ENCODE data around the gene GPR55.

The GPR55 gene

DNA sequence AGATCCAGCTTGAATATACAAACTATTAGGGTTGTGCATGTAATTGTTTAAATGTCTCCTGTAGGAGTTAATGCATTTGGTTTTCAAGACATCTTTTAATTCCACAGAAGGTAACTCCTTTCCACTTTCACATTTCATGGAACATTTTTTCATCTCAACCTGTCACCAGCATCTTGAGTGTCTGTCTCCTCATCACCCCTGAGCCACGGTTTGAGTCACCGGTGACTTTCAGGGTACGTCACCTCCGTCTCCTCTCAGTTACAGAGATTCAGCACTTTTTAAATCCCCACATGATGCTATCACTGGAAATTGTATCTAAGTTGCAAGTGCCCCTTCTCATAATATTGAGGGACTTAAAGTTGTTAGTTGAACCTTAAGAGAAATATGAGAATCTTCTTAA lies 25.3 kb downstream of the GPR55 start:
- no peak for DNase-seq

DNA sequence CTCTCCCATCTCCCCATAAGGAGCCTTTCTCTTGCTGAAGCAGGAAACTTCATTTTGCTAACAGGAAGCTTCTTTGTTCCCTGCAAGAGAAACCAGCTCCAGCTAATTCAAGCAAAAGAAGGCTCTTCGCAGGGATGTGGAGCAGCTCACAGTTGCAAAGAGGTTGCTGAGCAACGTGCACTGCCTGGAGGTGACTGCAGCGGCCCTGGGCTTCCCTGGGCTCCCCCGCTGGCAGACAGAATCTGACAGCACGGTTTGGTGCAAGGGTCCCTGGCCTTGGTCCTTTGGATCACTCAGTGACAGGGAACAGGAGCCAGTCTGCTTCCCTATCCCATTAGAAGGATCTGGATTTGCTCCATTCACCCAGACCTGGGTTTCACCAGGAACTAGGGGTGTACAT lies 25.8 kb downstream of the GPR55 start:
- no peak for DNase-seq

- DNase-seq, result no peak
Measured at GRCh38 chr2:230898713-230899091, 26.3 kb downstream of the GPR55 start.

DNA sequence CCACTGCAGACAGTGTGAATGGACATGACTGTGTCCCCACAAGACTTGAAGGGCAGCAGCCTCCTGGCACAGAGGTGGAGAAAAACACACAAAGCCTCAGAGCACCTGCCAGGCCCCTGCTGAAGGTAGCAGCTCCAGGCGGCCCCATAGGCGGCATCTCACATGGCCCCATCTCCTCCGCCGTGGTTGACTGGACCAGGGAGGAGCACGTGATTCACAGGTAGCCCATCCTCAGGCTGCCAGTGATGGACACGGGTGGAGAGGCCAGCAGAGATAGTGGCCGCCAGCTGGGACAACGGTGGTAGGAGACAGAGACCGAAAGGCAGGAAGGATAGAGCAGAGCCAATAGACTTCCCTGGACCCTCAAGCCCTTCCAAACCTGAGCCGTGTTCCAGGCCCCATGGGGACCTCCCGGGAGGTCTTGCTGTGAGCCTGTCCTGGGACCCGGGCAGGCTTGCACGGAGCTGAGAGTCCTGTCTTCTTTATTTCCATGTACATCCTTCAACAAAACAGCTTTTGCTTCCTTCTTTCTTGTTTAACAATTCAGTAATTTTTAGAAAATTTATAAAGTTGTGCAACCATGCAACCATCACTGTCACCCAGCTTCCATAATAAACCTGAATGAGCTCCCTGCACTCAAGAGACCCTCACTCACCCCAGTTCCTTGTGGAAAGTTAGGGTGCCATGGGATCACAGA lies 26.9 kb downstream of the GPR55 start:
- DNase-seq, result no peak

DNA sequence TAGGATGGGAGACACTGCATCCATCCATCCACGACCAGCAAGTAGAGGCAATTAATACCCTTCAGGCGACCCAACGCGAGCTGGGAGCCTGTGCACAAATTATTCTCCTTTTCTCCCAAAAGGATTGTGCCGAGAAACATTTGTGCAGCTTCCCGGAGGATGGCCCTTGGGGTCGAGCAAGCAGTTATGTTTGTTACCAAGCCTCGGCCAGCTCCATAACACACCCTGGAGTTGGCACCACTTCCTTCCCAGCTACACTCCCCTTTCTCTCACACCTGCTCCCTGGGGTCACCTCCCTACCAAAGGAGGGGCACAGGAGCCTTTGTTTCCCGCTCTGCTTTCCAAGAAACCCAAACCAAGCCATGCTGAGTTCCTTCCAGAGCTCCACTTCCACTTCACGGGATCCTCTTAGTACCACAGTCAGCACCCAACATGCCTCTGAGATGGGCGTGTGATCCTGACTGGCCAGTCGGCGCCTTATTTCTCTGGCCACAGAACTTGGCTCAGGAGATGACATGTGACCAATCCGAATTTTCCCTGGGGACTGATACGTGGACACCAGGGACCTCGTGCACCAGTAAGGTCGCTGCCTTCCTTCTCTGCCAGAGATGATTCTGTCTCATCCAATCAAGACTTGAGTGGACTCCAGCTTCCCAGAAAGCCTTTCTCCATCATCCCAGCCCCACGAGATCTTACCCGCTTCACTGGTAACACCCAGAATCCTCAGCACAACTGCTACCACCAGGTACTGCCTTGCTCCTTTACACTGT lies 28.5 kb downstream of the GPR55 start:
- no peak for DNase-seq

GRCh38 chr2:230895536-230896345 lies 29.3 kb downstream of the GPR55 start:
- no peak for DNase-seq

GRCh38 chr2:230893841-230894781 lies 30.9 kb downstream of the GPR55 start:
- DNase-seq, result no peak

DNA sequence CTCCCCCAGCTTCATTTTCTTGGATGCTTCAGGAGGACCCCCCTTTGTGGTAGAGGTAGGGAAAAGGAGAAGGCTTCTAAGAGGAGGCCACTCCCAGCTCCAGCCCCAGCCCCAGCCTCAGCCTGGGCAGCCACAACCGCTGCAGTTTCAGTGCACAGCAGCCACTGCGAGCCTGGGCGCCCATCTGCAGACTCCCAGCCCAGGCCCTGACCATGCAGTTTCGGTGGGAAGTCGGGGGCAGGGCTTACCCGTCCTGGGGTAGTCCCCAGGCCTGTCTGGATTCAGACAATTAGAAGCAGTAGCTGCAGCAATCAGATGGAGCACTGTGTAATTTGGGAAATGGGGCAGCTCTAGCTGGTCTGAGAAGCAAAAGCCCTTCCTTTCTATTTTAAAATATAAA lies 31.7 kb downstream of the GPR55 start:
- DNase-seq, result no peak

DNA sequence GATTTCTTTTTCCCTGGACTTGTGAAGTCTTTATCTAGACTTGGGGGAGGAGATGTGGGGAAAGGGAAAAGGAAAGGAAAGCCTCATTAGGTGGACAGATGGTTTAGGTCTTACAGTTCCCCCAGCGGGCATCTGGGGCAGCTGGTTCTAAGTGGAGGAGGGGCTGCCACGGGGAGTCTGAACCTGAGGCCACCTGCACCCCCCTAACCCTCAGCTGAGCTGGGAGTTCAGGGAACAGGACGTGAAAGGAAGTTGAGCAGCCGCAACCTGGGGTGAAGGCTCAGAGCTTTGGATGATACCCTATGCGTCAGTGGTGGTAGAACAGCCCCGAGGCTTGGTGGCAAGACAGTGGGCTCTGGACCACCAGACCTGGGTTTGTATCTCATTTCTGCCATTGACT lies 33.5 kb downstream of the GPR55 start:
- no peak for DNase-seq

GRCh38 chr2:230891064-230891463 lies 34.0 kb downstream of the GPR55 start:
- DNase-seq, result no peak

- DNase-seq, result no peak
Measured at GRCh38 chr2:230890646-230891045, 34.4 kb downstream of the GPR55 start.

GRCh38 chr2:230889911-230890601 lies 35.0 kb downstream of the GPR55 start:
- DNase-seq, result no peak

GRCh38 chr2:230888824-230889400 lies 36.1 kb downstream of the GPR55 start:
- no peak for DNase-seq

DNA sequence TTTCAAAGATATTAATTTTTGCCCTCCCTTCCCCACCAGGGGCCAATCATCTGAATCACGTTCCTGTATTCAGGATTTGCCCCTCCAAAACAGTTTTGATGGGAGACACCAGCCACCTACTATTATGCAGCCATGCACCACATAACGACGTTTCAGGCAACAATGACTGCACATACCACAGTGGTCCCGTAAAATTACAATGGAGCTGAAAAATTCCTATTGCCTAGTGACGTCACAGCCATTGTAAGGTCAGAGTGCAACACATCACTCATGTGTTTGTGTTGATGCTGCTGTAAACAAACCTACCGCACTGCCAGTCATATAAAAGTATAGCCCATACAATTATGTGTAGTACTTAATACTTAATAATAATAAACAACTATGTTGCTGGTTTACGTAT lies 37.7 kb downstream of the GPR55 start:
- DNase-seq, result no peak

DNA sequence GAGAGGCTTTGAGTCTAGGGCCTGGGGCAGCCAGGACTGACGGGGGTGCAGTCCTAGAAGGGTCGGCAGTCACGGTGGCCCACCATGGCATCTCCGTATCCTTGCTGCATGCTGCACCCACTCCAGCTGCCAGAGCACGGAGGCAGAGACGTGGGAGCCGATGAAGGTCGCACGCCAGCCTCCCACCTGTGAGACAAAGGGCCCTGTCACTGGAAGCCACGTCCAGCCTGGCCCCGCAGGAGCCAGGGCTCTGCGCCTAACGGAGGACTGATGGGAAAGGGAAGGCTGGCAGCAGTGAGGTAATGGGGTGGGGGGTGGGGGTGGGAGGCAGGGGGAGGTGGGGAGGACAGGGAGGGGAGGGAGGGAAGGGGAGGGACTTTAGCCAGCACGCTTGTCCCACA lies 38.4 kb downstream of the GPR55 start:
- DNase-seq, result no peak

DNA sequence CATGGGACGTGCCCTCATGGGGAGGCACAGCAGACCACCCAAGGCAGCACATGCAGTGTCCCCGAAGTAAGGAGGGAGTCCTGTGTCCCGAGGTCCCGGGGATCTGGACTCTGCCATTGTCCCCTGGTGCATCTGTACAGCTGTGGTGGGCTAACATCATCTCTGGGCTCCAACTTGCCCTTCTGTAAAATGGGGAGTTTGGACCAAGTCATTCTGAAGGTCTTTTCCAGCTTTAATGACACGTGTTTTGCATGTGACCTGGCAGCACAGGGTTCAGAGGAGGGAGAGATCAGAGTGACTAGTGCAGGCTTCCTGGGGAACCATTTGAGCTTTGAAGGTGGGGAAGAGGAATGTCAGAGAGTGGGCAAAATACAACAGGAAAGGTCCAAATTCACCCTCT lies 38.8 kb downstream of the GPR55 start:
- no peak for DNase-seq

DNA sequence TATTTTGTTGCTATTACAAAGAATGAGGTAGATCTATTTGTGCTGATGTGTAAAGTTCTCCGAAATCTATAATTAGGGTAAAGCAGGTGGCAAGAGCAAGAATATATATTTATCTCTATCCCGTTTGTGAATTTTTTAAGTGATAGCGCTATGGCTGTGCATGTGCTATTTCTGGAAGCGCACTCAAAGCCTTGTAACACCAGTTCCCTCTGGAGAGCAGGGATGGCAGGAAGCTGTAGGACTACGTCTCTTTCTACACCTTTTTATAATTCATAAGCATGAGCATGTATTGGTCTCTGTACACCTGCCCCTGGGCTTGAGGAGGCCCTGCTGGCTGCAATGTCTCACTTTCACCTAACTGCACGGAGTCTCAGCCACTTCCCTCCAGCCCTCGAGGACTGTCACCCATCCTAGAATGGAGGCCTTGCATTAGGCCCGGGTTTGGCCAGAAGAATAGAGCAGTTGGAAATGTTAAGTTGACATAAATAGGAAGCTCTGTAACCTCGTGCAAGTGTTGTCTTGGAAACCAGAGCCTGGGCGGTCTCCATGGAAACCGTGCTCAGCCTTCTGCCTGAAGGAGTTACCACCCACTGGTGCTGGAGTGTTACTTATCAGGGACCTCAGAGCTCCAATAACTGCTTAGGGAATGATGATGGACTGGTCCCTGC lies 39.4 kb downstream of the GPR55 start:
- DNase-seq, result no peak

GRCh38 chr2:230881840-230882239 lies 43.2 kb downstream of the GPR55 start:
- no peak for DNase-seq

GRCh38 chr2:230879891-230880290 lies 45.2 kb downstream of the GPR55 start:
- no peak for DNase-seq

DNA sequence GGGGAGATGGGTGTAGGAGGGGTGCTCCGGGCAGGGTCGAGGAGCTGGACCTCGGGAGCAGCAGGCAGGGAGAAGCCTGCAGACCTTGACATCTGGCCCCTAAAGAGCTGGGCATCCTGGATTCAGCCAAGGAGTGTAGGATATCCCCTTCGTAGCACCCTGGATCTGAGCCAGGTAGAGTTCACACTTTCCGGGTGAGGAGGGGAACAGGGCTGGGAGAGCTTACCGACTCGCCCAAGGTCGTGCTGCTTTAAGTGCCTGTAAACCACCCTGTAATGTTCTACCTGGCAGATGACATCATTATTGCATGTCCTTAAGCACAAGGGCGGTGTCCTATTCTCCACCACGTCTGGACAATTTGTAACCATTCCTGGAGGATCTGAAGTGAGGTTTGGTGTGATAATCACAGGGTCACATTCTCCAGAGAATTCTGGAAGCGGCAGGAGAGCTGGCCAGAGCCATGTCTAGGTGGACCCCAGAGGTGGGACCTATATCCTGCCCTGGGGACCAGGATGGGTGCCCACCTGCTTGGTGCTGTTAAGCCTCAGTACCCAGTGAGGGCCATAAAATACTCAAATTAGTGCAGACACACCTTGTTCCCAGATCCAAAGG lies 45.7 kb downstream of the GPR55 start:
- no peak for DNase-seq

Data from SIG-M5 (cell line).